Kidney (tissue), 14 donors: ENCODE results near the gene BRD7. TPM values are rescaled to one million over a fixed set of nuclear protein-coding genes. Genes with fewer than 3 reads are reported as not detected.
A peak's percentile ranks its signal among the peaks of the same experiment; 100 is the strongest.

ENCODE experiments used
- DNase-seq, 5 donors: peaks; one replicate each; pipeline ENCODE4 v3.0.0-alpha.2; 2013 to 2020
- FAIRE-seq: peaks from 2 replicates; lab custom pipeline; 2012; peaks lifted over from hg19 to GRCh38; lab: Jason Lieb, UNC
- H3K27ac ChIP-seq, 2 donors: one replicate each; pipeline ENCODE4 v1.7.0; 2013; ENCODE audit warnings: low read depth in 2 of 2, low read length in 2 of 2, inconsistent platforms in 1 of 2
- H3K27me3 ChIP-seq: one replicate; pipeline ENCODE4 v1.7.1; 2013; ENCODE audit warnings: low read length, inconsistent platforms; ENCODE audit not compliant: control insufficient read depth, insufficient read depth
- H3K36me3 ChIP-seq, 3 donors: one replicate each; pipeline versions ENCODE4 v1.7.0 to v1.7.1; 2013; ENCODE audit warnings: low read length in 3 of 3, control low read depth in 1 of 3, inconsistent platforms in 1 of 3; ENCODE audit not compliant: insufficient read depth in 3 of 3, control insufficient read depth in 2 of 3
- H3K4me1 ChIP-seq, 3 donors: one replicate each; pipeline versions ENCODE4 v1.7.0 to v1.7.1; 2013; ENCODE audit warnings: low read length in 3 of 3, inconsistent platforms in 1 of 3, low read depth in 1 of 3; ENCODE audit not compliant: control insufficient read depth in 2 of 3, insufficient read depth in 2 of 3
- H3K4me3 ChIP-seq, 3 donors: one replicate each; pipeline versions ENCODE4 v1.7.0 to v1.8.1; 2013; ENCODE audit warnings: low read length in 3 of 3, control low read depth in 1 of 3, inconsistent platforms in 1 of 3
- H3K9ac ChIP-seq, 3 donors: one replicate each; pipeline versions ENCODE4 v1.7.0 to v1.7.1; 2013; ENCODE audit warnings: low read length in 3 of 3, control low read depth in 1 of 3, inconsistent platforms in 1 of 3
- H3K9me3 ChIP-seq, 3 donors: one replicate each; pipeline versions ENCODE4 v1.7.0 to v1.7.1; 2013; ENCODE audit warnings: low read length in 3 of 3, control low read depth in 1 of 3, inconsistent platforms in 1 of 3; ENCODE audit not compliant: control insufficient read depth in 2 of 3, insufficient read depth in 1 of 3
- CTCF ChIP-seq: IDR thresholded peaks from 3 replicates; pipeline ENCODE4 v1.5.1; 2012; ENCODE audit warnings: mild to moderate bottlenecking, moderate library complexity, borderline replicate concordance; ENCODE audit not compliant: insufficient read depth; ENCODE audit errors: extremely low read depth
- intact Hi-C: fragments of 100-400 bp; cut with DNase I; formaldehyde crosslinking; loops from one replicate; pipeline ENCODE4 v1.11.1; 2022
- polyA plus RNA-seq: library from polyadenylated mRNA; stranded (reverse); fragments of 350-450 nt; fragmentation: Illumina TruSeq; extraction: RNeasy Lipid Tissue Mini Kit (QIAGEN cat#74804); gene quantifications from one replicate; pipeline ENCODE4 v1.2.3, GENCODE V29; 2014; ENCODE audit warnings: low read depth, low replicate concordance; ENCODE audit not compliant: insufficient read depth
- total RNA-seq: library from RNA; stranded (reverse); fragmentation: NEBNext Ultra II Directional; extraction: Animal tissue kit (Norgen Biotek cat#: 25700); gene quantifications from one replicate; pipeline ENCODE4 v1.2.1, GENCODE V29; 2021
- donor health status: control.
- donor health status: control.
- donor health status: control.
- donor health status: control.
- donor health status: control.
- donor health status: DM: yes; HTN: yes; CAD: no.
- donor health status: Normal renal cell carcinoma (clear cell type).

The BRD7 gene
- total and polyA plus RNA-seq, 2 donors from 2014 or later, result 44.1 to 68.0 TPM

GRCh38 chr16:50316848-50317630, 51.7 kb downstream of the BRD7 start:
- Histone ChIP-seq H3K4me3 (no peak overlapping the region), H3K4me1 (peaks cover 0 to 3% (median 2%) of the 10 kb centered on the region in 3 donors), H3K36me3 (peaks cover 7 to 46% (median 30%) of the 10 kb centered on the region in 3 donors), H3K27me3 (no peaks in the 10 kb centered on the region), H3K9ac (no peak overlapping the region), H3K27ac (no peak overlapping the region), H3K9me3 (no peaks in the 10 kb centered on the region)
- intact Hi-C loops, result no loop called here
- DNase-seq (peak in 2 of 5 donors; percentile 25 to 38), FAIRE-seq (no peak)
- TF ChIP-seq CTCF, result no peak

GRCh38 chr16:50316102-50316847, 52.5 kb downstream of the BRD7 start:
- H3K9me3 ChIP-seq, result no peaks in the 10 kb centered on the region
- H3K36me3 ChIP-seq, result peaks cover 7 to 42% (median 30%) of the 10 kb centered on the region in 3 donors
- no peak overlapping the region for H3K27ac ChIP-seq
- no peak overlapping the region for H3K9ac ChIP-seq
- DNase-seq (no peak), FAIRE-seq (no peak)
- intact Hi-C loops, result no loop called here
- peaks cover 0 to 3% (median 2%) of the 10 kb centered on the region in 3 donors for H3K4me1 ChIP-seq
- H3K27me3 ChIP-seq, result no peaks in the 10 kb centered on the region
- no peak for TF ChIP-seq CTCF
- H3K4me3 ChIP-seq, result no peak overlapping the region

GRCh38 chr16:50315346-50315997, 53.3 kb downstream of the BRD7 start:
- peaks cover 0 to 3% (median 2%) of the 10 kb centered on the region in 3 donors for H3K4me1 ChIP-seq
- H3K9me3 ChIP-seq, result no peaks in the 10 kb centered on the region
- intact Hi-C loops, result no loop called here
- TF ChIP-seq CTCF, result no peak
- H3K36me3 ChIP-seq, result peaks cover 7 to 35% (median 26%) of the 10 kb centered on the region in 3 donors
- DNase-seq (peak in 4 of 5 donors; percentile 40 to 69 (median 48)), FAIRE-seq (no peak)
- no peak overlapping the region for H3K9ac ChIP-seq
- no peak overlapping the region for H3K27ac ChIP-seq
- H3K27me3 ChIP-seq, result no peaks in the 10 kb centered on the region
- no peak overlapping the region for H3K4me3 ChIP-seq
